ENCODE results near the gene ANKRD31.

- TF ChIP-seq CTCF (IDR thresholded peaks at IDR 0.05): no peak
- no peak for TF ChIP-seq POLR2AphosphoS5 (IDR thresholded peaks at IDR 0.05; ENCODE audit: insufficient read depth in 1 of 2, low read depth in 1 of 2)
- TF ChIP-seq POLR2A (IDR thresholded peaks at IDR 0.05): no peak
These were observed 145.1 kb downstream of the ANKRD31 start for GRCh38 chr5:75091597-75091996.

Measured in vagina (tissue), 2 donors.